GM23338 (cell line): ENCODE measurements around the gene FAM89A. TPM values are rescaled to one million over a fixed set of nuclear protein-coding genes. Genes with fewer than 3 reads are reported as not detected.

ENCODE experiments used
- ATAC-seq: fragments of 200-7000 bp; cut with Tn5 transposase; 3 replicates; pipeline ENCODE4 v1.9.1; 2020
- DNase-seq: peaks from one replicate; pipeline ENCODE4 v3.0.0-alpha.2; 2015; ENCODE audit warnings: low spot score
- H2AFZ ChIP-seq: fragments of 200-600 bp; sonication (generic); 2 replicates; pipeline ENCODE4 v1.8.0; 2016; ENCODE audit warnings: antibody characterized with exemption, mild to moderate bottlenecking, moderate library complexity
- H3F3A ChIP-seq: fragments of 200-600 bp; sonication (generic); replicated peaks from 2 replicates; pipeline ENCODE4 v1.8.0; 2017; ENCODE audit warnings: antibody characterized with exemption, mixed run types, low read depth
- H3K27ac ChIP-seq: fragments of 200-600 bp; sonication (generic); 2 replicates; pipeline ENCODE4 v1.6.1; 2016; ENCODE audit warnings: low read depth
- H3K27me3 ChIP-seq: fragments of 200-600 bp; sonication (generic); 2 replicates; pipeline ENCODE4 v1.8.0; 2016; ENCODE audit warnings: mild to moderate bottlenecking, mixed run types, moderate library complexity; ENCODE audit not compliant: insufficient read depth
- H3K36me3 ChIP-seq: fragments of 200-600 bp; sonication (generic); 2 replicates; pipeline ENCODE4 v1.8.0; 2016; ENCODE audit warnings: mild to moderate bottlenecking; ENCODE audit not compliant: insufficient read depth
- H3K4me1 ChIP-seq: fragments of 200-600 bp; sonication (generic); 2 replicates; pipeline ENCODE4 v1.8.0; 2016; ENCODE audit warnings: mild to moderate bottlenecking, moderate library complexity; ENCODE audit not compliant: insufficient read depth
- H3K4me2 ChIP-seq: fragments of 200-600 bp; sonication (generic); 2 replicates; pipeline ENCODE4 v1.7.1; 2017; ENCODE audit warnings: mixed run types
- H3K4me3 ChIP-seq: fragments of 200-600 bp; sonication (generic); 2 replicates; pipeline ENCODE4 v1.6.1; 2016; ENCODE audit warnings: mixed run types
- H3K79me2 ChIP-seq: fragments of 200-600 bp; sonication (generic); replicated peaks from 2 replicates; pipeline ENCODE4 v1.8.0; 2017; ENCODE audit warnings: mild to moderate bottlenecking; ENCODE audit not compliant: insufficient read depth
- H3K9me2 ChIP-seq: fragments of 200-600 bp; sonication (generic); 2 replicates; pipeline ENCODE4 v1.8.0; 2017; ENCODE audit not compliant: insufficient read depth
- H4K20me1 ChIP-seq: fragments of 200-600 bp; sonication (generic); replicated peaks from 2 replicates; pipeline ENCODE4 v1.8.0; 2017; ENCODE audit warnings: mild to moderate bottlenecking; ENCODE audit not compliant: insufficient read depth
- H3K27ac Mint-ChIP-seq: 2 replicates; pipeline ENCODE4 v1.8.0; 2020; ENCODE audit warnings: inconsistent platforms, mild to moderate bottlenecking, moderate library complexity, mixed read lengths
- H3K27me3 Mint-ChIP-seq: 3 replicates; pipeline ENCODE4 v1.8.0; 2022; ENCODE audit warnings: low read depth, mild to moderate bottlenecking, moderate library complexity, mixed read lengths, inconsistent platforms; ENCODE audit not compliant: insufficient read depth, poor library complexity
- H3K36me3 Mint-ChIP-seq: 3 replicates; pipeline ENCODE4 v1.8.0; 2021; ENCODE audit warnings: low read depth, mild to moderate bottlenecking, inconsistent platforms, moderate library complexity, mixed read lengths
- H3K4me1 Mint-ChIP-seq: 3 replicates; pipeline ENCODE4 v1.8.0; 2020; ENCODE audit warnings: mild to moderate bottlenecking, inconsistent platforms, mixed read lengths
- H3K4me3 Mint-ChIP-seq: 3 replicates; pipeline ENCODE4 v1.8.0; 2021; ENCODE audit warnings: moderate library complexity, mild to moderate bottlenecking, inconsistent platforms, mixed read lengths
- H3K9me3 Mint-ChIP-seq: 3 replicates; pipeline ENCODE4 v1.8.0; 2020; ENCODE audit warnings: moderate library complexity, mild to moderate bottlenecking, inconsistent platforms, mixed read lengths
- JUNB ChIP-seq: IDR thresholded peaks from one replicate; pipeline ENCODE4 v1.6.1; 2016; ENCODE audit warnings: antibody characterized with exemption; ENCODE audit not compliant: unreplicated experiment
- NANOG ChIP-seq: IDR thresholded peaks from 2 replicates; pipeline ENCODE4 v1.6.1; 2016; ENCODE audit warnings: antibody characterized with exemption, borderline replicate concordance
- POLR2AphosphoS5 ChIP-seq: IDR thresholded peaks from 2 replicates; pipeline ENCODE4 v1.6.1; 2016; ENCODE audit warnings: antibody characterized with exemption, low read depth
- ZNF114 ChIP-seq: fragments of 250-450 bp; sonication (Bioruptor Pico); IDR thresholded peaks from 2 replicates; pipeline ENCODE4 v1.5.0; 2020; ENCODE audit warnings: mild to moderate bottlenecking, moderate library complexity
- polyA plus RNA-seq: library from polyadenylated mRNA; unstranded; fragments of >200 nt; fragmentation: Nextera tagmentation; extraction: Ambion mirVana; gene quantifications from 2 replicates; pipeline ENCODE4 v1.2.1, GENCODE V29; 2016
- total RNA-seq: library from RNA; depleted of rRNA; stranded (reverse); fragments of >200 nt; shearing (Covaris generic); gene quantifications from 2 replicates; pipeline ENCODE4 v1.2.3, GENCODE V29; 2014
- TF ChIP-seq, protein P1 (sequence below): fragments of 250-450 bp; sonication (Bioruptor Pico); IDR thresholded peaks from 2 replicates; pipeline ENCODE4 v1.5.0; 2020; ENCODE audit warnings: mild to moderate bottlenecking, moderate library complexity
- TF ChIP-seq, protein P2 (sequence below): IDR thresholded peaks from one replicate; pipeline ENCODE4 v1.6.1; 2018; ENCODE audit warnings: antibody characterized with exemption; ENCODE audit not compliant: unreplicated experiment

The FAM89A gene
- total and polyA plus RNA-seq, 2 experiments from 2014 or later, result 3.2 to 3.8 TPM

DNA sequence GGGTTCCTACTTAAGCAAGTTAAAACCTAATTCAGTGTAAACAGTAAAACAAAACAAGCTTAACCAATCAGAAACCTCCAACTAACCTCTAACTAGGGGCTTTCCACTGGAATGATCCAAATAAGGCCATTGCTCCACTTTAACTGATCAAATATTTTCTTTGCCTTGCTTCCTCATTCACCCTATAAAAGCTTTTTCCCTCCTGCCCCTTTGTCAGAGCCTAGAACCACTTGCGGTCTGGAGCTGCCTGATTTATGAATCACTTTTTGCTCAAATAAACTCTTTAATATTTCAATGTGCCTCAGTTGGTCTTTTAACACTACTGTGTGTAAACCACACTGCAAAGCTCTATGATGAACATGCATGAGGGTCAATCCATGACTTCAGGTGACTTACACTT is 4.5 kb upstream of the FAM89A start (continued):
- TF ChIP-seq, protein P1, sequence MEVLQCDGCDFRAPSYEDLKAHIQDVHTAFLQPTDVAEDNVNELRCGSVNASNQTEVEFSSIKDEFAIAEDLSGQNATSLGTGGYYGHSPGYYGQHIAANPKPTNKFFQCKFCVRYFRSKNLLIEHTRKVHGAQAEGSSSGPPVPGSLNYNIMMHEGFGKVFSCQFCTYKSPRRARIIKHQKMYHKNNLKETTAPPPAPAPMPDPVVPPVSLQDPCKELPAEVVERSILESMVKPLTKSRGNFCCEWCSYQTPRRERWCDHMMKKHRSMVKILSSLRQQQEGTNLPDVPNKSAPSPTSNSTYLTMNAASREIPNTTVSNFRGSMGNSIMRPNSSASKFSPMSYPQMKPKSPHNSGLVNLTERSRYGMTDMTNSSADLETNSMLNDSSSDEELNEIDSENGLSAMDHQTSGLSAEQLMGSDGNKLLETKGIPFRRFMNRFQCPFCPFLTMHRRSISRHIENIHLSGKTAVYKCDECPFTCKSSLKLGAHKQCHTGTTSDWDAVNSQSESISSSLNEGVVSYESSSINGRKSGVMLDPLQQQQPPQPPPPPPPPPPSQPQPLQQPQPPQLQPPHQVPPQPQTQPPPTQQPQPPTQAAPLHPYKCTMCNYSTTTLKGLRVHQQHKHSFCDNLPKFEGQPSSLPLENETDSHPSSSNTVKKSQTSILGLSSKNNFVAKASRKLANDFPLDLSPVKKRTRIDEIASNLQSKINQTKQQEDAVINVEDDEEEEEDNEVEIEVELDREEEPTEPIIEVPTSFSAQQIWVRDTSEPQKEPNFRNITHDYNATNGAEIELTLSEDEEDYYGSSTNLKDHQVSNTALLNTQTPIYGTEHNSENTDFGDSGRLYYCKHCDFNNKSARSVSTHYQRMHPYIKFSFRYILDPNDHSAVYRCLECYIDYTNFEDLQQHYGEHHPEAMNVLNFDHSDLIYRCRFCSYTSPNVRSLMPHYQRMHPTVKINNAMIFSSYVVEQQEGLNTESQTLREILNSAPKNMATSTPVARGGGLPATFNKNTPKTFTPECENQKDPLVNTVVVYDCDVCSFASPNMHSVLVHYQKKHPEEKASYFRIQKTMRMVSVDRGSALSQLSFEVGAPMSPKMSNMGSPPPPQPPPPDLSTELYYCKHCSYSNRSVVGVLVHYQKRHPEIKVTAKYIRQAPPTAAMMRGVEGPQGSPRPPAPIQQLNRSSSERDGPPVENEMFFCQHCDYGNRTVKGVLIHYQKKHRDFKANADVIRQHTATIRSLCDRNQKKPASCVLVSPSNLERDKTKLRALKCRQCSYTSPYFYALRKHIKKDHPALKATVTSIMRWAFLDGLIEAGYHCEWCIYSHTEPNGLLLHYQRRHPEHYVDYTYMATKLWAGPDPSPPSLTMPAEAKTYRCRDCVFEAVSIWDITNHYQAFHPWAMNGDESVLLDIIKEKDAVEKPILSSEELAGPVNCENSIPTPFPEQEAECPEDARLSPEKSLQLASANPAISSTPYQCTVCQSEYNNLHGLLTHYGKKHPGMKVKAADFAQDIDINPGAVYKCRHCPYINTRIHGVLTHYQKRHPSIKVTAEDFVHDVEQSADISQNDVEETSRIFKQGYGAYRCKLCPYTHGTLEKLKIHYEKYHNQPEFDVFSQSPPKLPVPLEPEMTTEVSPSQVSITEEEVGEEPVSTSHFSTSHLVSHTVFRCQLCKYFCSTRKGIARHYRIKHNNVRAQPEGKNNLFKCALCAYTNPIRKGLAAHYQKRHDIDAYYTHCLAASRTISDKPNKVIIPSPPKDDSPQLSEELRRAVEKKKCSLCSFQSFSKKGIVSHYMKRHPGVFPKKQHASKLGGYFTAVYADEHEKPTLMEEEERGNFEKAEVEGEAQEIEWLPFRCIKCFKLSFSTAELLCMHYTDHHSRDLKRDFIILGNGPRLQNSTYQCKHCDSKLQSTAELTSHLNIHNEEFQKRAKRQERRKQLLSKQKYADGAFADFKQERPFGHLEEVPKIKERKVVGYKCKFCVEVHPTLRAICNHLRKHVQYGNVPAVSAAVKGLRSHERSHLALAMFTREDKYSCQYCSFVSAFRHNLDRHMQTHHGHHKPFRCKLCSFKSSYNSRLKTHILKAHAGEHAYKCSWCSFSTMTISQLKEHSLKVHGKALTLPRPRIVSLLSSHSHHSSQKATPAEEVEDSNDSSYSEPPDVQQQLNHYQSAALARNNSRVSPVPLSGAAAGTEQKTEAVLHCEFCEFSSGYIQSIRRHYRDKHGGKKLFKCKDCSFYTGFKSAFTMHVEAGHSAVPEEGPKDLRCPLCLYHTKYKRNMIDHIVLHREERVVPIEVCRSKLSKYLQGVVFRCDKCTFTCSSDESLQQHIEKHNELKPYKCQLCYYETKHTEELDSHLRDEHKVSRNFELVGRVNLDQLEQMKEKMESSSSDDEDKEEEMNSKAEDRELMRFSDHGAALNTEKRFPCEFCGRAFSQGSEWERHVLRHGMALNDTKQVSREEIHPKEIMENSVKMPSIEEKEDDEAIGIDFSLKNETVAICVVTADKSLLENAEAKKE (CRISPR knock-in tag), result no peak
- TF ChIP-seq NANOG, result no peak

DNA sequence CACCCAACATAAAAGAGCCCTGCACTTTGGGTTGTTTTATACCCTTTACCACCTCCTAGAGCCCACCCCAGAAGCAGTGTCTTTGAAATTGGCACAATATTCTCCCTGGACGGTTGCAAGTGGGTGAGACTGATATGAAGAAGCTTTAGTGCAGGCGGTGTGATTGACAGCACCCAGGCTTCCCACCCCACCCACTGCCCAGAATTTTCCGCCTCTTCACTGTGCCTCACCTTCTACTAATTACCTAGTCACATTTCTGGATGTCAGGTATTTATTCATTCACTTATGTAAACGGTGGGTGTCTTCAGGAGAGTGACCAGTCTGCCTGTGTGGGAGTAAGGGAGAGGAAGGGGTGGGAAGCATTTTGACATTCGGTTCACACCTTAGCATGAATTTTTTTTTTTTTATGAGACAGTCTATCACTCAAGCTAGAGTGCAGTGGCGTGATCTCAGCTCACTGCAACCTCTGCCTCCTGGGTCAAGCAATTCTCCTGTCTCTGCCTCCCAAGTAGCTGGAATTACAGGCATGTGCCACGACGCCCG is 1.7 kb upstream of the FAM89A start:
- no peak for ATAC-seq
- no peak overlapping the region for H3K4me3 Mint-ChIP-seq
- H3K4me2 ChIP-seq, result no peak overlapping the region
- no peak for TF ChIP-seq ZNF114 (CRISPR knock-in tag)
- TF ChIP-seq, protein P2, sequence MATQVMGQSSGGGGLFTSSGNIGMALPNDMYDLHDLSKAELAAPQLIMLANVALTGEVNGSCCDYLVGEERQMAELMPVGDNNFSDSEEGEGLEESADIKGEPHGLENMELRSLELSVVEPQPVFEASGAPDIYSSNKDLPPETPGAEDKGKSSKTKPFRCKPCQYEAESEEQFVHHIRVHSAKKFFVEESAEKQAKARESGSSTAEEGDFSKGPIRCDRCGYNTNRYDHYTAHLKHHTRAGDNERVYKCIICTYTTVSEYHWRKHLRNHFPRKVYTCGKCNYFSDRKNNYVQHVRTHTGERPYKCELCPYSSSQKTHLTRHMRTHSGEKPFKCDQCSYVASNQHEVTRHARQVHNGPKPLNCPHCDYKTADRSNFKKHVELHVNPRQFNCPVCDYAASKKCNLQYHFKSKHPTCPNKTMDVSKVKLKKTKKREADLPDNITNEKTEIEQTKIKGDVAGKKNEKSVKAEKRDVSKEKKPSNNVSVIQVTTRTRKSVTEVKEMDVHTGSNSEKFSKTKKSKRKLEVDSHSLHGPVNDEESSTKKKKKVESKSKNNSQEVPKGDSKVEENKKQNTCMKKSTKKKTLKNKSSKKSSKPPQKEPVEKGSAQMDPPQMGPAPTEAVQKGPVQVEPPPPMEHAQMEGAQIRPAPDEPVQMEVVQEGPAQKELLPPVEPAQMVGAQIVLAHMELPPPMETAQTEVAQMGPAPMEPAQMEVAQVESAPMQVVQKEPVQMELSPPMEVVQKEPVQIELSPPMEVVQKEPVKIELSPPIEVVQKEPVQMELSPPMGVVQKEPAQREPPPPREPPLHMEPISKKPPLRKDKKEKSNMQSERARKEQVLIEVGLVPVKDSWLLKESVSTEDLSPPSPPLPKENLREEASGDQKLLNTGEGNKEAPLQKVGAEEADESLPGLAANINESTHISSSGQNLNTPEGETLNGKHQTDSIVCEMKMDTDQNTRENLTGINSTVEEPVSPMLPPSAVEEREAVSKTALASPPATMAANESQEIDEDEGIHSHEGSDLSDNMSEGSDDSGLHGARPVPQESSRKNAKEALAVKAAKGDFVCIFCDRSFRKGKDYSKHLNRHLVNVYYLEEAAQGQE, result no peak
- TF ChIP-seq, protein P1 (CRISPR knock-in tag), result no peak
- TF ChIP-seq POLR2AphosphoS5, result no peak
- no peak for TF ChIP-seq JUNB

More for the DNA sequence above, 1.7 kb upstream of the FAM89A start:
- DNase-seq, result no peak
- Mint-ChIP-seq H3K27ac (no peak overlapping the region), H3K27me3 (peaks cover 76% of the 10 kb centered on the region), H3K36me3 (no peaks in the 10 kb centered on the region; the same call in 2 of the 3 replicates), H3K4me1 (peaks cover 3% of the 10 kb centered on the region; the same call in 2 of the 3 replicates), H3K9me3 (no peaks in the 10 kb centered on the region)
- no peaks in the 10 kb centered on the region for H3K36me3 ChIP-seq
- no peak overlapping the region for H3K4me3 ChIP-seq
- no peak overlapping the region for H3K27ac ChIP-seq
- H3K79me2 ChIP-seq, result no peaks in the 10 kb centered on the region
- H2AFZ ChIP-seq, result no peak overlapping the region
- no peaks in the 10 kb centered on the region for H3K9me2 ChIP-seq
- peaks cover 97% of the 10 kb centered on the region for H3K27me3 ChIP-seq
- H3K4me1 ChIP-seq, result no peaks in the 10 kb centered on the region; the same call in 1 of the 2 replicates
- peaks cover 20% of the 10 kb centered on the region for H4K20me1 ChIP-seq
- H3F3A ChIP-seq, result no peaks in the 10 kb centered on the region
